Activated CD8-positive, alpha-beta memory T cell treated with anti-CD3 and anti-CD28 coated beads for 1 hour (primary cell): ENCODE measurements around the gene FAM20A.
"Not testable (repeated sequence)": the region's sequence is repeated elsewhere in the genome, so short reads cannot be mapped to it uniquely, and the experiment has no call there.

Source experiments
- DNase-seq, 2 donors: peaks; one replicate each; pipeline ENCODE4 v3.0.0-alpha.2; 2020; ENCODE audit warnings: low read depth in 1 of 2; ENCODE audit errors: extremely low read depth in 1 of 2

FAM20A gene

GRCh38 chr17:68505951-68506350 is 95.2 kb downstream of the FAM20A start:
- no peak for DNase-seq

GRCh38 chr17:68501074-68501473 is 100.1 kb downstream of the FAM20A start:
- DNase-seq, result no peak

- no peak for DNase-seq
Observed at GRCh38 chr17:68499587-68499986, 101.6 kb downstream of the FAM20A start.

- no peak for DNase-seq
Observed at GRCh38 chr17:68498479-68499326, 102.5 kb downstream of the FAM20A start.

- no peak for DNase-seq
Observed at GRCh38 chr17:68497885-68498319, 103.3 kb downstream of the FAM20A start.

- DNase-seq, result no peak
Observed at GRCh38 chr17:68495081-68495480, 106.1 kb downstream of the FAM20A start.

GRCh38 chr17:68492394-68493054 is 108.6 kb downstream of the FAM20A start:
- not testable (repeated sequence) for DNase-seq

GRCh38 chr17:68491381-68492231 is 109.6 kb downstream of the FAM20A start:
- DNase-seq, result no peak

- no peak for DNase-seq
Observed at GRCh38 chr17:68489919-68490318, 111.2 kb downstream of the FAM20A start.
